AG09309 (cell line): ENCODE data around the gene PITPNC1.

Experiments used
- DNase-seq: peaks from one replicate; pipeline ENCODE4 v3.0.0-alpha.2; 2010; ENCODE audit warnings: low read depth
- H3K4me3 ChIP-seq: 2 replicates; pipeline ENCODE4 v1.5.1; 2011; ENCODE audit warnings: mild to moderate bottlenecking, low read depth, low read length, moderate library complexity; ENCODE audit not compliant: control insufficient read depth
- CTCF ChIP-seq: IDR thresholded peaks from 2 replicates; pipeline ENCODE4 v1.5.1; 2011; ENCODE audit warnings: mild to moderate bottlenecking, low read depth, low read length, inconsistent platforms; ENCODE audit not compliant: insufficient read depth, control insufficient read depth; ENCODE audit errors: missing control alignments

The PITPNC1 gene

GRCh38 chr17:67559381-67559966 lies 182.4 kb downstream of the PITPNC1 start:
- H3K4me3 ChIP-seq, result no peak overlapping the region
- no peak for DNase-seq
- TF ChIP-seq CTCF, result no peak

GRCh38 chr17:67562005-67562404 lies 184.9 kb downstream of the PITPNC1 start:
- DNase-seq, result no peak
- TF ChIP-seq CTCF, result no peak
- no peak overlapping the region for H3K4me3 ChIP-seq

GRCh38 chr17:67563692-67564228 lies 186.7 kb downstream of the PITPNC1 start:
- no peak for TF ChIP-seq CTCF

GRCh38 chr17:67565068-67565467 lies 188.0 kb downstream of the PITPNC1 start:
- TF ChIP-seq CTCF, result no peak
- no peak overlapping the region for H3K4me3 ChIP-seq
- no peak for DNase-seq

More at GRCh38 chr17:67563692-67564228, 186.7 kb downstream of the PITPNC1 start:
- H3K4me3 ChIP-seq, result no peak overlapping the region
- DNase-seq, result no peak

- H3K4me3 ChIP-seq, result no peak overlapping the region
- no peak for DNase-seq
- TF ChIP-seq CTCF, result no peak
Observed at GRCh38 chr17:67566656-67567055, 189.6 kb downstream of the PITPNC1 start.

- no peak for DNase-seq
- no peak for TF ChIP-seq CTCF
- no peak overlapping the region for H3K4me3 ChIP-seq
Observed at GRCh38 chr17:67569015-67569451, 192.0 kb downstream of the PITPNC1 start.
